Kidney (tissue), 14 donors: ENCODE results near the gene CMSS1. TPM values are rescaled to one million over a fixed set of nuclear protein-coding genes. Genes with fewer than 3 reads are reported as not detected.

ENCODE experiments used
- DNase-seq, 5 donors: peaks; one replicate each; pipeline ENCODE4 v3.0.0-alpha.2; 2013 to 2020
- FAIRE-seq: peaks from 2 replicates; lab custom pipeline; 2012; peaks lifted over from hg19 to GRCh38; lab: Jason Lieb, UNC
- H3K27ac ChIP-seq, 2 donors: one replicate each; pipeline ENCODE4 v1.7.0; 2013; ENCODE audit warnings: low read depth in 2 of 2, low read length in 2 of 2, inconsistent platforms in 1 of 2
- H3K27me3 ChIP-seq: one replicate; pipeline ENCODE4 v1.7.1; 2013; ENCODE audit warnings: low read length, inconsistent platforms; ENCODE audit not compliant: control insufficient read depth, insufficient read depth
- H3K36me3 ChIP-seq, 3 donors: one replicate each; pipeline versions ENCODE4 v1.7.0 to v1.7.1; 2013; ENCODE audit warnings: low read length in 3 of 3, control low read depth in 1 of 3, inconsistent platforms in 1 of 3; ENCODE audit not compliant: insufficient read depth in 3 of 3, control insufficient read depth in 2 of 3
- H3K4me1 ChIP-seq, 3 donors: one replicate each; pipeline versions ENCODE4 v1.7.0 to v1.7.1; 2013; ENCODE audit warnings: low read length in 3 of 3, inconsistent platforms in 1 of 3, low read depth in 1 of 3; ENCODE audit not compliant: control insufficient read depth in 2 of 3, insufficient read depth in 2 of 3
- H3K4me3 ChIP-seq, 3 donors: one replicate each; pipeline versions ENCODE4 v1.7.0 to v1.8.1; 2013; ENCODE audit warnings: low read length in 3 of 3, control low read depth in 1 of 3, inconsistent platforms in 1 of 3
- H3K9ac ChIP-seq, 3 donors: one replicate each; pipeline versions ENCODE4 v1.7.0 to v1.7.1; 2013; ENCODE audit warnings: low read length in 3 of 3, control low read depth in 1 of 3, inconsistent platforms in 1 of 3
- H3K9me3 ChIP-seq, 3 donors: one replicate each; pipeline versions ENCODE4 v1.7.0 to v1.7.1; 2013; ENCODE audit warnings: low read length in 3 of 3, control low read depth in 1 of 3, inconsistent platforms in 1 of 3; ENCODE audit not compliant: control insufficient read depth in 2 of 3, insufficient read depth in 1 of 3
- intact Hi-C: fragments of 100-400 bp; cut with DNase I; formaldehyde crosslinking; loops from one replicate; pipeline ENCODE4 v1.11.1; 2022
- polyA plus RNA-seq: library from polyadenylated mRNA; stranded (reverse); fragments of 350-450 nt; fragmentation: Illumina TruSeq; extraction: RNeasy Lipid Tissue Mini Kit (QIAGEN cat#74804); gene quantifications from one replicate; pipeline ENCODE4 v1.2.3, GENCODE V29; 2014; ENCODE audit warnings: low read depth, low replicate concordance; ENCODE audit not compliant: insufficient read depth
- total RNA-seq: library from RNA; stranded (reverse); fragmentation: NEBNext Ultra II Directional; extraction: Animal tissue kit (Norgen Biotek cat#: 25700); gene quantifications from one replicate; pipeline ENCODE4 v1.2.1, GENCODE V29; 2021
- TF ChIP-seq, protein P1 (sequence below): IDR thresholded peaks from 3 replicates; pipeline ENCODE4 v1.5.1; 2012; ENCODE audit warnings: mild to moderate bottlenecking, moderate library complexity, borderline replicate concordance; ENCODE audit not compliant: insufficient read depth; ENCODE audit errors: extremely low read depth
- donor health status: control.
- donor health status: control.
- donor health status: control.
- donor health status: control.
- donor health status: control.
- donor health status: DM: yes; HTN: yes; CAD: no.
- donor health status: Normal renal cell carcinoma (clear cell type).

The CMSS1 gene
- total and polyA plus RNA-seq, 2 donors from 2014 or later: 26.4 to 27.0 TPM

GRCh38 chr3:100175637-100176280, 358.1 kb downstream of the CMSS1 start:
- Histone ChIP-seq H3K4me3 (no peak overlapping the region), H3K4me1 (no peaks in the 10 kb centered on the region), H3K27me3 (no peaks in the 10 kb centered on the region), H3K9me3 (no peaks in the 10 kb centered on the region), H3K9ac (no peak overlapping the region), H3K27ac (no peak overlapping the region), H3K36me3 (peaks cover 0 to 2% (median 0%) of the 10 kb centered on the region in 3 donors)
- peak in 1 of 5 donors; percentile 21 for DNase-seq
- FAIRE-seq: no peak
- intact Hi-C loops: no loop called here
- TF ChIP-seq, protein P1, sequence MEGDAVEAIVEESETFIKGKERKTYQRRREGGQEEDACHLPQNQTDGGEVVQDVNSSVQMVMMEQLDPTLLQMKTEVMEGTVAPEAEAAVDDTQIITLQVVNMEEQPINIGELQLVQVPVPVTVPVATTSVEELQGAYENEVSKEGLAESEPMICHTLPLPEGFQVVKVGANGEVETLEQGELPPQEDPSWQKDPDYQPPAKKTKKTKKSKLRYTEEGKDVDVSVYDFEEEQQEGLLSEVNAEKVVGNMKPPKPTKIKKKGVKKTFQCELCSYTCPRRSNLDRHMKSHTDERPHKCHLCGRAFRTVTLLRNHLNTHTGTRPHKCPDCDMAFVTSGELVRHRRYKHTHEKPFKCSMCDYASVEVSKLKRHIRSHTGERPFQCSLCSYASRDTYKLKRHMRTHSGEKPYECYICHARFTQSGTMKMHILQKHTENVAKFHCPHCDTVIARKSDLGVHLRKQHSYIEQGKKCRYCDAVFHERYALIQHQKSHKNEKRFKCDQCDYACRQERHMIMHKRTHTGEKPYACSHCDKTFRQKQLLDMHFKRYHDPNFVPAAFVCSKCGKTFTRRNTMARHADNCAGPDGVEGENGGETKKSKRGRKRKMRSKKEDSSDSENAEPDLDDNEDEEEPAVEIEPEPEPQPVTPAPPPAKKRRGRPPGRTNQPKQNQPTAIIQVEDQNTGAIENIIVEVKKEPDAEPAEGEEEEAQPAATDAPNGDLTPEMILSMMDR: no peak

DNA sequence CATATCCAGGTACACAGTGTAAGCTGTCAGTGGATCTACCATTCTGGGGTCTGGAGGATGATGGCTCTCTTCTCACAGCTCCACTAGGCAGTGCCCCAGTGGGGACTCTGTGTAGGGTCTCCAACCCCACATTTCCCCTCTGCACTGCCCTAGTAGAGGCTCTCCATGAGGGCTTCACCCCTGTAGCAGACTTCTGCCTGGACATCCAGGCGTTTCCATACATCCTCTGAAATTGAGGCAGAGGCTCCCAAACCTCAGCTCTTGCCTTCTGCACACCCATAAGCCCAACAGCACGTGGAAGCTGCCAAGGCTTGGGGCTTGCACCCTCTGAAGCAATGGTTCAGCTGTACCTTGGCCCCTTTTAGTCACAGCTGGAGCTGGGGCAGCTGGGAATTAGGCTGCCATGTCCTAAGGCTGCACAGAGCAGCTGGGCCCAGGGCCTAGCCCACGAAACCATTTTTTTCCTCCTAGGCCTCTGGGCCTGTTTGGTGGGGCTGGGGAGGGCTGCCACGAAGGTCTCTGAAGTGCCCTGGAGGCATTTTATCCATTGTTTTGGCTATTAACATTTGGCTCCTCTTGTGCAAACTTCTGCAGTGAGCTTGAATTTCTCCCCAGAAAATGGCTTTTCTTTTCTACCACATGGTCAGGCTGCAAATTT, 362.2 kb downstream of the CMSS1 start:
- no peaks in the 10 kb centered on the region for H3K9me3 ChIP-seq
- H3K27me3 ChIP-seq: no peaks in the 10 kb centered on the region
- DNase-seq (no peak), FAIRE-seq (no peak)
- H3K9ac ChIP-seq: no peak overlapping the region
- no peak overlapping the region for H3K4me3 ChIP-seq
- no peak overlapping the region for H3K27ac ChIP-seq
- intact Hi-C loops: no loop called here
- no peaks in the 10 kb centered on the region for H3K4me1 ChIP-seq
- peaks cover 0 to 2% (median 0%) of the 10 kb centered on the region in 3 donors for H3K36me3 ChIP-seq
- TF ChIP-seq, protein P1: no peak

- intact Hi-C loops: no loop called here
- TF ChIP-seq, protein P1: no peak
- no peak overlapping the region for H3K4me3 ChIP-seq
- no peak overlapping the region for H3K9ac ChIP-seq
- H3K4me1 ChIP-seq: no peaks in the 10 kb centered on the region
- FAIRE-seq (no peak), DNase-seq (no peak)
- H3K9me3 ChIP-seq: no peaks in the 10 kb centered on the region
- H3K27ac ChIP-seq: no peak overlapping the region
- H3K36me3 ChIP-seq: peaks cover 0 to 2% (median 0%) of the 10 kb centered on the region in 3 donors
- H3K27me3 ChIP-seq: no peaks in the 10 kb centered on the region
These were observed 366.0 kb downstream of the CMSS1 start for GRCh38 chr3:100183608-100184125.
